HS-27A (cell line): ENCODE data around the gene ARHGEF37.
"Not testable (repeated sequence)": the region's sequence is repeated elsewhere in the genome, so short reads cannot be mapped to it uniquely, and the experiment has no call there.

Experiments used
- DNase-seq: peaks from one replicate; pipeline ENCODE4 v3.0.0-alpha.2; 2012; ENCODE audit warnings: low read depth, missing footprints

The ARHGEF37 gene

DNA sequence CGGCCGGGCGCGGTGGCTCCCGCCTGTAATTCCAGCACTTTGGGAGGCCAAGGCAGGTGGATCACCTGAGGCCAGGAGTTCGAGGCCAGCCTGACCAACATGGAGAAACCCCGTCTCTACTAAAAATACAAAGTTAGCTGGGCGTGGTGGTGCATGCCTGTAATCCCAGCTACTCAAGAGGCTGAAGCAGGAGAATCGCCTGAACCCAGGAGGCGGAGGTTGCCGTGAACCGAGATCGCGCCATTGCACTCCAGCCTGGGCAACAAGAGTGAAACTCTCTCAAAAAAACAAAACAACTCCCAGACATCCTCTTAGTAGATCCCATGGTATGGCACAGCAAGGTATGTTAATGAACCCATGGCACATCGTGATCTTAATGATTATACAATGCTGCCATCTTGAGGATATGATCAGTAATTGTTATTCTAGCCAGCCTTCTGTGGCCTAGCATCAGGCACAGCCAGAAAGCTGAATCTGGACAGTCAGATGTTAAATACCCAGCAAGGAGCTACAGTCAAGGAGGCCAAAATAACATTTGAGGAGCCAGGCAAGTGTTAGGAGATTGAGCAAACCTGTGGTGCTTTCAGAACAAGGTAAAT lies 16.7 kb upstream of the ARHGEF37 start:
- not testable (repeated sequence) for DNase-seq

GRCh38 chr5:149567226-149567625 lies 14.1 kb upstream of the ARHGEF37 start:
- no peak for DNase-seq

DNA sequence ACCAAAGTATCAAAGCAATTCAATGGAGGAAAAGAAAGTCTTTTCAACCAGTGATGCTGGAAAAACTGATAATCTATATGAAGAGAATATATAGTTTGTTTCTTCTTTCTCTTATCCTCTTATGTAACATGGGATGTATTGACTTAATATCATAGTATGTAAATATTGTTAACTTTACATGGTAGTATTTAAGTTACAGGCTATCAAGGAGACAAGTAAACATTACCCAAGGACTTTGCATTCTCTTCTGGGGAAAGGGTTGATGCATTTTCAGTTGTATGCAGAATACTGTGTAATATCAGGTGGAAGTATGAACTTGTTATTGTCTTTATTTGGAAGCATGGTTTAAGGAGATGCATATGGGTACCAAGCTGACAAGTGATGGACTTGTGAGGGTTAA lies 9.1 kb upstream of the ARHGEF37 start:
- no peak for DNase-seq

- no peak for DNase-seq
These were observed 8.6 kb upstream of the ARHGEF37 start for GRCh38 chr5:149572576-149573231.

- DNase-seq = no peak
These were observed 6.2 kb upstream of the ARHGEF37 start for GRCh38 chr5:149575131-149575530.

DNA sequence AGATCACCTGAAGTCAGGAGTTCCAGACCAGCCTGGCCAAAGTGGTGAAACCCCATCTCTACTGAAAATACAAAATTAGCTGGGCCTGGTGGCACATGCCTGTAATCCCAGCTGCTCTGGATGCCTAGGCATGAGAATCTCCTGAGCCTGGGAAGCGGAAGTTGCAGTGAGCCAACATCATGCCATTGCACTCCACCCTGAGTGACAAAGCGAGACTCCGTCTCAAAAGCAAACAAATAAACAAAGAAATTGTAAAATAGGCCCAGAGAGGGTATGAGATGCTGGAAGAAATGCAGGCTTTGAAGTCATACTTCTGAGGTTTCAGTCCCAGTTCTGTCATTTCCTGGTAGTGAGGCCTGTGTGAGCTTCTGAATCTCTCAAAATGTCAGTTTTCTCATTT lies 5.3 kb upstream of the ARHGEF37 start:
- DNase-seq = no peak

DNA sequence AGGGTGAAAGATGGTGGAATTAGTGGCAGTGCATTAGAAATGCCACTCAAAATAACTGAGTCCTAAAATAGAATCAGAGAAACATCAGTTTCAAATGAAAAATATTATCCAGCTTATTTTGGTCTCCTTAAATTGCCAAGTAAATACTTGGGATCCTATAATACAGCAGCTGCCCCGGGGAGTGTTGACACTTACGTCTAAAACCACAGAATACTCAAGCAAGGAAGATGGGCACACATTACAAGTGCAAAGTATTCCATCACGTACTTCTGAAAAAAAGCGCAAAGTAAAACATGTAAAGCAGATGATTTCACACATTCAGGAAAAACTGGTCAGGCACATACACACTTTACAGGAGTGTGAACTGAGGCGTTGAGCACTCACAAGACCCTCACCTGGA lies 2.4 kb upstream of the ARHGEF37 start:
- DNase-seq = no peak

GRCh38 chr5:149580808-149581191 lies 498 bp upstream of the ARHGEF37 start:
- DNase-seq = no peak

- DNase-seq = no peak
These were observed 852 bp downstream of the ARHGEF37 start for GRCh38 chr5:149581931-149582768.

DNA sequence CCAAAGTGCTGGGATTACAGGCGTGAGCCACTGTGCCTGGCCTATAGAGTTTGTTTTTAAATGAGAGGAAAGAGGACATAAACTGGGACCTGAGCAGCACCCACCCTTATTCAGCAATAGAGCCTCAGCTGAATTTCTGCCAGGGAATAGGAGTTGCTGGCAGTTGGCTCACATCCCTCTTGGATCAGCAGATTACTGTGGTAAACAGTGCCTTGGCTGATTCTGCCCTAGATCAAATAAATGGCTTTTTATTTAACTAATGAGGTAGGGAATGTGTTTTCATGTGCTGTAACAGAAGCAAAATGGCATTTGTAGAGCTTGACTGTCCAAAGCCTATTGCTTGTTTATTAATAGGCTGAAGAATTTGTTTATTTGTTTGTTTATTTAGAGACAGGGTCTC lies 2.1 kb downstream of the ARHGEF37 start:
- DNase-seq = no peak

- DNase-seq = no peak
These were observed 2.8 kb downstream of the ARHGEF37 start for GRCh38 chr5:149584121-149584520.

- DNase-seq = no peak
These were observed 4.6 kb downstream of the ARHGEF37 start for GRCh38 chr5:149585910-149586309.

GRCh38 chr5:149586708-149587318 lies 5.5 kb downstream of the ARHGEF37 start:
- no peak for DNase-seq

DNA sequence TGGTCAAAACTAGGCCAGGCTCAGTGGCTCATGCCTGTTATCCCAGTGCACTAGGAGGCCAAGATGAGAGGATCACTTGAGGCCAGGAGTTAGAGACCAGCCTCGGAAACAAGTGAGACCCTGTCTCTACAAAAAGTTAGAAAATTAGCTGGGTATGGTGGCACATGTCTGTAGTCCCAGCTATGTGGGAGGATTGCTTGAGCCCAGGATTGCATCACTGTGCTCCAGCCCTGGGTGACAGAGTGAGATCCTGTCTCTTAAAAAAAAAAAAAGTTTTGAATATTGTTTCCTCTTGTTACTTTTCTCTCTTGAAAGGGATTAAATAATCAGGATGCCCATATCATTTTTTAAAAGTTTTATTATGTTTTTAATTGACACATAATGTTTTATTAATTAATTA lies 7.6 kb downstream of the ARHGEF37 start:
- no peak for DNase-seq

DNA sequence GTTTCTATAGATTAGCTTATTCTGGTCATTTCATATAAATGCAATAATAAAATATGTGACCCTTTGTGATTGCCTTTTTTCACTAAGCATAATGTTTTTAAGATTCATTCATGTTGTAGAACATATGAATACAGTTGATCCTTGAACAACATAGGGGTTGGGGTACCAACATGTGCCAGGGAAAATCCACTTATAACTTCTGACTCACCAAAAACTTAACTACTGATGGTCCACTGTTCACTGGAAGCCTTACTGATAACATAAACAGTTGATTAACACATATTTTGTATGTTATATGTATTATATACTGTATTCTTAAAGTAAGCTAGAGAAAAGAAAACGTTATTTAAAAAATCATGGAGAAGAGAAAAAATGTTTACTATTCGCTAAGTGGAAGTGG lies 12.1 kb downstream of the ARHGEF37 start:
- DNase-seq = no peak

GRCh38 chr5:149594206-149594895 lies 13.1 kb downstream of the ARHGEF37 start:
- no peak for DNase-seq

DNA sequence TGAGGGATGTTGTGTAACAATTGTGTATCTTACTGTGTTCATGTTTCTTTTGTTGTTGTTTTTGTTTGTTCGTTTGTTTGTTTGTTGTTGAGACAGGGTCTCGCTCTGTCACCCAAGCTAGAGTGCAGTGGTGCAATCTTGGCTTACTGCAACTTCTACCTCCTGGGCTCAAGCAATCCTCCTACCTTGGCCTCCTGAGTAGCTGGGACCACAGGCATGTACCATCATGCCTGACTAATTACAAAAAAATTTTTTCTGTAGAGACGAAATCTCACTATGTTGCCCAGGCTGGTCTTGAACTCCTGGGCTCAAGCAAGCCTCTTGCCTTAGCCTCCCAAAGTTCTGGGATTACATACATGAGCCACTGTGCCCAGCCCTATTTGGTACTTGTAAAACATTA lies 13.8 kb downstream of the ARHGEF37 start:
- DNase-seq = not testable (repeated sequence)

DNA sequence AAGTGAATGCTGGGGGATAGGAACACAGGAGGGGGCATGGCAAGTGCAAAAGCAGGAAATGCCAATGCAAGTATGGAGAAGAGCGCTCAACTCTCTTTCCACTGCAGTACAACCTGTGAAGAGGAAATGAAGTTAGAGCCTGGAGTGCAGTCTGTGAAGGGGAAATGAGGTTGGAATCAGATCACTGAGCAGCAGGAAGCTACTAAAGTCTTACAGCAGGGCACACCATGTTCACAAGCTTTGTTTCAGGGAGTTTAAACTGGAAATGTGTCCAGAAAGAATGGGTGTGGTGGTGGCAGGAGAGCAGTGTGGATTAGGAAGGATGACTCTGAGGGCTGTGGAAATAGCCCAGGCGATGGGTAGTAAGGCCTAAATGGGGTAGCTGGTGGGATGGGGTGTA lies 15.4 kb downstream of the ARHGEF37 start:
- DNase-seq = no peak

DNA sequence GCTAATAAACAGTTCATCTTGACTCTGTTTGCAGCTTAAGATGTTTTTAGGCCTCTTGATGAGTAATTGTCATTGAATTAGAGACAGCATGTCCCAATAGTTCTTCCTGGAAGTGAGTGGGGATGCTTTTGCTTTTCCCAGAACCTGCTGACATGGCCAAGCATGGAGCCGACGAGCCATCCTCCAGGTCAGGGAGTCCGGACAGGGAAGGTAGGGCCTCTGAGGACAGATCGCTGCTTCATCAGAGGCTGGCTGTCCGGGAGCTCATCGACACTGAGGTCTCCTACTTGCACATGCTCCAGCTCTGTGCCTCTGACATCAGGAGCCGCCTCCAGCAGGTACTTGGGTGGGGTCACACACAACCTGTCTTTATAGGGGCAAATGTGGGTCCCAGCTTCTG lies 16.3 kb downstream of the ARHGEF37 start:
- no peak for DNase-seq

- not testable (repeated sequence) for DNase-seq
These were observed 16.9 kb downstream of the ARHGEF37 start for GRCh38 chr5:149598234-149598633.

GRCh38 chr5:149598966-149599365 lies 17.7 kb downstream of the ARHGEF37 start:
- no peak for DNase-seq

GRCh38 chr5:149599375-149599774 lies 18.1 kb downstream of the ARHGEF37 start:
- DNase-seq = no peak
